Prostate gland (tissue), 2 donors: ENCODE data around the gene LCN12. TPM values are rescaled to one million over a fixed set of nuclear protein-coding genes. Genes with fewer than 3 reads are reported as not detected.

Source experiments
- DNase-seq: peaks from one replicate; pipeline ENCODE4 v3.0.0-alpha.2; 2019; ENCODE audit warnings: low spot score
- H3K27ac ChIP-seq, 2 donors: fragments of 200-600 bp; sonication (generic); 2 replicates each; pipeline ENCODE4 v1.5.1; 2017 to 2019
- H3K27me3 ChIP-seq: fragments of 200-600 bp; sonication (generic); replicated peaks from 2 replicates; pipeline ENCODE4 v1.5.1; 2019; ENCODE audit not compliant: insufficient read depth
- H3K36me3 ChIP-seq, 2 donors: fragments of 200-600 bp; sonication (generic); 1 replicate in 1 of 2; 2 replicates in 1 of 2; pipeline versions ENCODE4 v1.5.1 to v1.8.1; 2017 to 2019
- H3K4me1 ChIP-seq: fragments of 200-600 bp; sonication (generic); replicated peaks from 2 replicates; pipeline ENCODE4 v1.5.1; 2019
- H3K4me3 ChIP-seq, 2 donors: fragments of 200-600 bp; sonication (generic); 2 replicates each; pipeline ENCODE4 v1.5.1; 2017 to 2019
- H3K9me3 ChIP-seq: fragments of 200-600 bp; sonication (generic); 2 replicates; pipeline ENCODE4 v1.5.1; 2017
- CTCF ChIP-seq, 4 experiments: fragments of 200-600 bp in 2 of 4; fragments of 450-650 bp in 2 of 4; sonication (generic) in 2 of 4; IDR thresholded peaks; 1 replicate in 3 of 4; 2 replicates in 1 of 4; pipeline ENCODE4 v1.5.1; 2016 to 2019; ENCODE audit warnings: antibody characterized with exemption in 4 of 4, mild to moderate bottlenecking in 2 of 4, moderate library complexity in 2 of 4
- POLR2A ChIP-seq: fragments of 450-650 bp; IDR thresholded peaks from one replicate; pipeline ENCODE4 v1.6.1; 2016; ENCODE audit warnings: antibody characterized with exemption, mild to moderate bottlenecking
- POLR2AphosphoS5 ChIP-seq: sonication (generic); formaldehyde crosslinking; IDR thresholded peaks from one replicate; pipeline ENCODE4 v1.6.1; 2017; ENCODE audit warnings: antibody characterized with exemption
- WGBS: methylation state at CpG from one replicate; pipeline ENCODE4 v1.1.5; 2018; 5-methylcytosine and 5-hydroxymethylcytosine counted together
- intact Hi-C: fragments of 100-400 bp; cut with DNase I; formaldehyde crosslinking; loops from one replicate; pipeline ENCODE4 v1.14.2; 2022
- total RNA-seq, 2 donors: library from RNA; depleted of rRNA; stranded (reverse); fragments of >200 nt; gene quantifications; one replicate each; pipeline ENCODE4 v1.1.0, GENCODE V29; 2016

Gene LCN12
- total RNA-seq, 2 donors from 2014 or later, result 4.1 to 13.7 TPM

- WGBS, result 58% methylated on average over 16 of the region's 17 CpGs
- Histone ChIP-seq H3K27me3 (peaks cover 1% of the 10 kb centered on the region), H3K9me3 (no peaks in the 10 kb centered on the region)
Measured at GRCh38 chr9:136981588-136982231, 29.6 kb downstream of the LCN12 start.

GRCh38 chr9:136982232-136983051, 30.4 kb downstream of the LCN12 start, which contains the start of gene LCNL1:
LCNL1 (plus strand) TSS chr9:136982993; CDS start chr9:136983587, 594 bp downstream.
- peaks cover 1% of the 10 kb centered on the region for H3K27me3 ChIP-seq
- WGBS, result 79% methylated on average over 16 of the region's 18 CpGs
- intact Hi-C loops, result no loop called here
- no peaks in the 10 kb centered on the region for H3K36me3 ChIP-seq
- H3K27ac ChIP-seq, result no peak within 1 kb of the TSS
- TF ChIP-seq POLR2A, result no peak
- no peak for TF ChIP-seq POLR2AphosphoS5
- TF ChIP-seq CTCF (IDR thresholded peaks at IDR 0.05), result no peak
- H3K9me3 ChIP-seq, result no peaks in the 10 kb centered on the region
- no peak for DNase-seq
- H3K4me3 ChIP-seq, result no peak within 1 kb of the TSS
- no peaks in the 10 kb centered on the region for H3K4me1 ChIP-seq

More at GRCh38 chr9:136981588-136982231, 29.6 kb downstream of the LCN12 start:
- TF ChIP-seq POLR2A, result no peak
- Histone ChIP-seq H3K27ac (no peak overlapping the region), H3K4me3 (no peak overlapping the region), H3K4me1 (no peaks in the 10 kb centered on the region), H3K36me3 (no peaks in the 10 kb centered on the region)
- DNase-seq, result no peak
- intact Hi-C loops, result no loop called here

GRCh38 chr9:136983167-136983566, 31.1 kb downstream of the LCN12 start:
- intact Hi-C loops, result no loop called here
- peaks cover 1% of the 10 kb centered on the region for H3K27me3 ChIP-seq
- DNase-seq, result no peak
- H3K9me3 ChIP-seq, result no peaks in the 10 kb centered on the region
- H3K27ac ChIP-seq, result no peak overlapping the region
- no peaks in the 10 kb centered on the region for H3K36me3 ChIP-seq
- no peaks in the 10 kb centered on the region for H3K4me1 ChIP-seq
- no peak for TF ChIP-seq CTCF (IDR thresholded peaks at IDR 0.05)
- no peak for TF ChIP-seq POLR2A
- no peak for TF ChIP-seq POLR2AphosphoS5
- H3K4me3 ChIP-seq, result no peak overlapping the region
- WGBS, result 85% methylated on average over 7 of the region's 9 CpGs

- Histone ChIP-seq H3K27ac (no peak overlapping the region), H3K36me3 (no peaks in the 10 kb centered on the region), H3K9me3 (no peaks in the 10 kb centered on the region), H3K4me3 (no peak overlapping the region), H3K27me3 (peaks cover 1% of the 10 kb centered on the region), H3K4me1 (no peaks in the 10 kb centered on the region)
- TF ChIP-seq POLR2AphosphoS5, result no peak
- no peak for TF ChIP-seq POLR2A
- no peak for TF ChIP-seq CTCF (IDR thresholded peaks at IDR 0.05)
- no peak for DNase-seq
- WGBS, result 87% methylated on average over 11 of the region's 11 CpGs
- intact Hi-C loops, result no loop called here
Measured at GRCh38 chr9:136983656-136984314, 31.7 kb downstream of the LCN12 start.

- Histone ChIP-seq H3K4me3 (no peak overlapping the region), H3K36me3 (no peaks in the 10 kb centered on the region), H3K27ac (no peak overlapping the region), H3K27me3 (peaks cover 1% of the 10 kb centered on the region), H3K4me1 (no peaks in the 10 kb centered on the region), H3K9me3 (no peaks in the 10 kb centered on the region)
- 52% methylated on average over 25 of the region's 29 CpGs for WGBS
- TF ChIP-seq POLR2A (no peak), CTCF (IDR thresholded peaks at IDR 0.05) (no peak), POLR2AphosphoS5 (no peak)
- no peak for DNase-seq
- intact Hi-C loops, result no loop called here
Measured at GRCh38 chr9:136984464-136985026, 32.5 kb downstream of the LCN12 start.
